GM21786 (cell line): Measurements from ENCODE around the gene SPTLC1.
"Not testable (repeated sequence)": the region's sequence is repeated elsewhere in the genome, so short reads cannot be mapped to it uniquely, and the experiment has no call there.

Experiments
- ATAC-seq: cut with Tn5 transposase; IDR thresholded peaks from one replicate; pipeline ENCODE4 v1.9.1; 2021; ENCODE audit not compliant: unreplicated experiment

Gene SPTLC1, protein sequence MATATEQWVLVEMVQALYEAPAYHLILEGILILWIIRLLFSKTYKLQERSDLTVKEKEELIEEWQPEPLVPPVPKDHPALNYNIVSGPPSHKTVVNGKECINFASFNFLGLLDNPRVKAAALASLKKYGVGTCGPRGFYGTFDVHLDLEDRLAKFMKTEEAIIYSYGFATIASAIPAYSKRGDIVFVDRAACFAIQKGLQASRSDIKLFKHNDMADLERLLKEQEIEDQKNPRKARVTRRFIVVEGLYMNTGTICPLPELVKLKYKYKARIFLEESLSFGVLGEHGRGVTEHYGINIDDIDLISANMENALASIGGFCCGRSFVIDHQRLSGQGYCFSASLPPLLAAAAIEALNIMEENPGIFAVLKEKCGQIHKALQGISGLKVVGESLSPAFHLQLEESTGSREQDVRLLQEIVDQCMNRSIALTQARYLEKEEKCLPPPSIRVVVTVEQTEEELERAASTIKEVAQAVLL

GRCh38 chr9:92115071-92115858 is at the start of gene SPTLC1:
Gene SPTLC1, minus strand, starts transcription at chr9:92115413. Its CDS starts 43 bp downstream, at chr9:92115370.
- ATAC-seq, result peak; percentile 98

DNA sequence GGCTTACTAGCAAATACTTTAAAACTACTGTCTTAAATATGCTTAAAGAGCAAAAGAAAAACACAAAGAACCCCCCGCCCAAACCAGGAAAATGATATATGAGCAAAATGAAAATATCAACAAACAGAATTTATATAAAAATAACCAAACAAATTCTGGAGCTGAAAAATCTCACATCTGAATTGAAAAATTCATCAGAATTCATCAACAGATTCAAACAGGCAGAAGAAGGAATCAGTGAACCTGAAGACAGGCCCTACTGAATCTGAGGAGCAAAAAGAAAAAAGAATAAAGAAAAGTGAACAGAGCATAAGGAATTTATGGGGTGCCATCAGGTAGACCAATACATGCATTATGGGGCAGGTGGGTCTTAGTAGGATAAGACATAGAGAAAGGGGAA is 49.8 kb upstream of the SPTLC1 start:
- no peak for ATAC-seq

- no peak for ATAC-seq
Observed at GRCh38 chr9:92164490-92164889, 49.3 kb upstream of the SPTLC1 start.

GRCh38 chr9:92163276-92163675 is 48.1 kb upstream of the SPTLC1 start:
- ATAC-seq, result no peak

GRCh38 chr9:92160786-92161185 is 45.6 kb upstream of the SPTLC1 start:
- no peak for ATAC-seq

GRCh38 chr9:92159058-92159457 is 43.8 kb upstream of the SPTLC1 start:
- ATAC-seq, result no peak

- no peak for ATAC-seq
Observed at GRCh38 chr9:92158097-92158601, 42.9 kb upstream of the SPTLC1 start.

GRCh38 chr9:92155736-92156135 is 40.5 kb upstream of the SPTLC1 start:
- not testable (repeated sequence) for ATAC-seq

DNA sequence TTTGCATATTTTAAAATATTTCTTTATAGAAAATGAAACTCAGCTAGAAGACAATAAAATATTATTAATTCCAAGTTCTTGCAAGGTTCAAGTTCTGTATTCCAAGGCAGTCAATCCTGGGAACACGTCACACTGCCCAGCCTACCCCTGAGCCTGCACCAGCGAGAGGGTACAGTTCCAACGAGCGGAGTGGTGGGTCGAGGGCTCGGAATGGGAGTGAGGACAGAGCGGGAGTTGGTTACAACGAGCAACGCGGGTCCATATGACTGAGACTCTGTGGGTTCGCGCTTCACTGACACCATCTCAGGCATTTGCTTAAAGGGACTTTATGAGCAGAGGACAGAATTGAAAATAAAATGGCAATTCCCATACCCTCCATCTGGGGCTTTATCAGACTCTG is 40.0 kb upstream of the SPTLC1 start:
- ATAC-seq, result no peak

DNA sequence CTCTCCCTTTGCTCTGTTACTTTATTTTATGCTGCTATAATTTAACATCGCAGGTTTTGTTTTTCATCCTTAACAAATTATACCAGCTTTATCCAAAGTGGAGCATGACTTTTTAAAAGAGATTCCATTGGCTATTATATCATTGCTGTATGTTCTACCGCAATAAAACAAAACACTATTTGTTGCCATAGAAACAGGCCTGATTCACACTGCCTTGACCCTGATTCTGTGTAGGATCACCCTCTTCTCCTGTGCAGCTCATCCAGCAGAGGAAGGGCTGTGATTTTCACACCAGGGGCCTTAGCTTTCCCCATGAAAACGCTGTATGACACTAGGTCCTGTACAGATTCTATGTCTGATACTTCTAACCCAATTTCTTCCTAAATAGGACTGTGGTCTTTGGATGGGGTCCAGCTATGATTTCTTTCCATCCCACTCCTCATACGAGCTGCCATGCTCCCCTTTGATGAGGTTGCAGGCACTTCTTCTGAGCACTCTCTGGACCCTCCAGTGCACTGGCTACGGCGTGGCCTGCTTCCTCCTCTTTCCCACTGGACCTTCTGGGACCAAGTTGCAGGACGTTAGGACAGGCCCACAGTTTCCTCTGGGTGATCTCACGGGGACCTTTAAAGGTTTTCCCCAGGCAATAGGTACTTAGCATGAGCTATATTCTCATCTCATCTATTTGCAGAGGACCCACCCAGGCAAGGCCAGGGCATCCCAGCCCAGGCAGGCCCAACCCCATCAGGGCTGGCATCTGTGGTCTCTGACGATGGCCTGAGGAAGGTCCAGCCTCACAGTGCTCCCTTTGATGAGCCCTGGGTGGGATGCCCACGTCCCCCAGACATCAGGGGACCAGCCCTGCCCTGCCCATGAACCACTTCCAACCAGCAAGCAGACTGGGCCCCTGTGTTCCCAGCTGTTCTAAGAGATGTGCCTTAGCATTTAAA is 38.5 kb upstream of the SPTLC1 start:
- ATAC-seq, result not testable (repeated sequence)

DNA sequence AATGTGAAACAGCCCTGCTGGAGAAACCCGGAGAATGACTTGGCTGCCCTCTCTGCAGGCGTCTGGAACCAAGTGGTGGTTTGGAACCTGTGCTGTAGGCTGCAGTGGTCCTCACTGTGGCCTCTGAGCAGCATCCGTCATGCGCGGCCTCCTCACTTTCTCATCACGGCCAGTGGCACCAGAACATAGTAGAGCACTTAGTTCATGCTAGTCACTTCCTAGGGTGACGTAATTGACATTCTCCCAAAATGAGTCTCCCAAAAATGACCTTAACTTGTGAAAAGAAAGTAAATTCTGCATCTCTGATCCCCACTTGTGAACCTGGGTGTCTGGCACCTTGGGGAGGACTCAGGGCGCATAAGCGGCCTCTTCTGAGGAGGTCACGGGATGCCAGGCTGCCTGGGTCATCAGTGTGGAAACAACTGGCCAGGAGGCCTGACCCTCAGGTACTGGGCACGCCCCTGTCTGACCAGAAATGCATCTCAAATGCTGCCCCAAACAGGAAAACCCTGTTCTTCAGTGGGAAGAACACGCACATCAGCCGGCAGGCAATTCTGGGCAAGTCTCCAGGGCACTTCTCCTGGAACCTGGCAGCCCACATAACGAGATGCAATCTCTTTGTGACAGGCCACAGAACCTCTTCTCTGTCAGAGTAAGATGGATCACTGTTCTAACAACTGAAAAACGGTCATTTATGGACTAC is 36.6 kb upstream of the SPTLC1 start:
- ATAC-seq, result no peak

DNA sequence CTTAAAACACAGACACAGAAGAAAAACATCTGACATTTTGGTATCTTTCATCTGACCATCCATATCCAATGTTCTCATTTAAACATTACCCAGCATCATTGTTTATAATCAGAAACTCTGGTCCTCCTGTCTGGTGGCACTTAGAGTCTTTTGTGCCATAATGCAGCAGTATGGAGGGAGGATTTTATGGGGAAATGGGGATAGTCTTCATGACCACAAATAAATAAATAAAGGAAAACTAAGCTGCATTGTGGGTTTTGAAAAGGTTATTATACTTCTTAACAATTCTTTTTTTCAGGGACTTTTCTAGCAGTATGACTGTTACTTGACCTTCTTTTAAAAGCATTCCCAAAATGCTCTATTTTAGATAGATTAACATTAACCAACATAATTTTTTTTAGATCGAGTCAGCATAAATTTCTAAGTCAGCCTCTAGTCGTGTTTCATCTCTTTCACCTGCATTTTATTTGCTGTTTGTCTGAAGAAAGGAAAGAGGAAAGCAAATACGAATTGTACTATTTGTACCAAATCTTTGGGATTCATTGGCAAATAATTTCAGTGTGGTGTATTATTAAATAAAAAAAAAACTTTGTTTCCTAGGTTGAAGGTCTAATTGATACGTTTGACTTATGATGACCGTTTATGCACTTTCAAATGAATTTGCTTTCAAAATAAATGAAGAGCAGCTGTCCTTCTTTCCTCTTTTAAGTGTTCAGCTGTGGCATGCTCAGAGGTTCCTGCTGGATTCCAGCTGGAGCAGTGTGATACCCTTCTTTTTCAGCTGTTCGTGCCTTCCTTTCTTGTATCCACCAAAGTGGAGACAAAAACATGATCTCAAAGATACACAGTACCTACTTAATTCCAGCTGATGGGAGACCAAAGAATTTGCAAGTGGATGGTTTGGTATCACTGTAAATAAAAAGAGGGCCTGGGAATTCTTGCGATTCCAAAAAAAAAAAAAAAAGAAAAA is 35.6 kb upstream of the SPTLC1 start:
- not testable (repeated sequence) for ATAC-seq

DNA sequence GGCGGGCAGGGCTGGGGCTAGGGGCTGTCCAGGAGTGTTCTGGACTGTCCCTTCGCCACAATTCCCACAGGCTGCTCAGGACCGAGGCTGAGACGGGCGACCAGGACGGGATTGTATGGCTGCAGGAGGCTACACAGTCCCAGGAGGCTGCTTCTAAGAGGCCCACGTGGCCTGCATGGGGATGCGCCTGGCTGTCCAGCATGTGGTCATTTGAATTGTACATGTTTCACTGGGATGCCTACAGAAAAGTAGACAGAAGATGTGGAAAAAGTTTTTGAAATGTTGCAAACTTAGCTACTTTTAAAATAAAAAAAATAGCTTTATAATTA is 32.6 kb upstream of the SPTLC1 start:
- no peak for ATAC-seq

- no peak for ATAC-seq
Observed at GRCh38 chr9:92147030-92147851, 32.0 kb upstream of the SPTLC1 start.

DNA sequence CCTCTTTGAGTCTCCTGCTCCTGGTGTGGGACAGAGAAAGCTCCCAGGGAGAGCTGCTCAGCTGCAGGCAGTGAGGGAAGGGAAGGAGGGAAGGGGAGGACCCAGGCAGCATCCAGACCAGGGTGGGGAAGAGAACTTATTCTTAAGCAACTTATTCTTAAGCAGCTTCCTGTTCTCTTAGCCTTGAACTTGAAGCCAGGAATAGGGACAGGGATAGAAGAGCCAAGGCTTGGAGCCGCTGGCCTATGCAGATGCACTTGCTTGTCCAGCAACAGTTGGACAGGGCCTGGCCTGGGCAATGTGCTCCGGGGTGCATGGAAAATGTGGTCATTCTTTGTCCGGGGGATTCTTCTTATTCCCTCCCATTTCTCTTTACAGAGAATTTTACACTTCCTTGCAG is 31.4 kb upstream of the SPTLC1 start:
- no peak for ATAC-seq

GRCh38 chr9:92145784-92146183 is 30.6 kb upstream of the SPTLC1 start:
- ATAC-seq, result not testable (repeated sequence)

GRCh38 chr9:92142329-92142728 is 27.1 kb upstream of the SPTLC1 start:
- no peak for ATAC-seq
